Left ventricle myocardium inferior (tissue), 1 donor: ENCODE results near the gene SLC39A7. TPM values are rescaled to one million over a fixed set of nuclear protein-coding genes. Genes with fewer than 3 reads are reported as not detected.
"Not testable (repeated sequence)": the region's sequence is repeated elsewhere in the genome, so short reads cannot be mapped to it uniquely, and the experiment has no call there.

Experiments
- DNase-seq: peaks from one replicate; pipeline ENCODE4 v3.0.0-alpha.2; 2020
- H3K27ac ChIP-seq: fragments of 200-600 bp; replicated peaks from 2 replicates; pipeline ENCODE4 v1.8.0; 2021
- H3K27me3 ChIP-seq: fragments of 200-600 bp; 2 replicates; pipeline ENCODE4 v1.8.0; 2021; ENCODE audit warnings: low read depth
- H3K36me3 ChIP-seq: fragments of 200-600 bp; 2 replicates; pipeline ENCODE4 v1.8.0; 2021
- H3K4me1 ChIP-seq: fragments of 200-600 bp; 2 replicates; pipeline ENCODE4 v1.8.0; 2021
- H3K4me3 ChIP-seq: fragments of 200-600 bp; 2 replicates; pipeline ENCODE4 v1.8.0; 2021; ENCODE audit warnings: mild to moderate bottlenecking, moderate library complexity
- H3K9me3 ChIP-seq: fragments of 200-600 bp; replicated peaks from 2 replicates; pipeline ENCODE4 v1.8.0; 2021
- intact Hi-C: fragments of 100-400 bp; cut with micrococcal nuclease; formaldehyde crosslinking; loops from one replicate; pipeline ENCODE4 v1.11.0; 2022
- total RNA-seq: library from RNA; stranded (reverse); fragmentation: NEBNext Ultra II Directional; extraction: Animal tissue kit (Norgen Biotek cat#: 25700); gene quantifications from one replicate; pipeline ENCODE4 v1.2.1, GENCODE V29; 2021
- TF ChIP-seq, protein P1 (sequence below): fragments of 200-600 bp; IDR thresholded peaks from 2 replicates; pipeline ENCODE4 v1.8.0; 2021; ENCODE audit warnings: antibody characterized with exemption, mild to moderate bottlenecking, borderline replicate concordance
- donor health status: DM: no; HTN: yes; CAD: no; lungs with severe emphysema.

The SLC39A7 gene
- total RNA-seq, 1 donor from 2014 or later, result 50.5 TPM

DNA sequence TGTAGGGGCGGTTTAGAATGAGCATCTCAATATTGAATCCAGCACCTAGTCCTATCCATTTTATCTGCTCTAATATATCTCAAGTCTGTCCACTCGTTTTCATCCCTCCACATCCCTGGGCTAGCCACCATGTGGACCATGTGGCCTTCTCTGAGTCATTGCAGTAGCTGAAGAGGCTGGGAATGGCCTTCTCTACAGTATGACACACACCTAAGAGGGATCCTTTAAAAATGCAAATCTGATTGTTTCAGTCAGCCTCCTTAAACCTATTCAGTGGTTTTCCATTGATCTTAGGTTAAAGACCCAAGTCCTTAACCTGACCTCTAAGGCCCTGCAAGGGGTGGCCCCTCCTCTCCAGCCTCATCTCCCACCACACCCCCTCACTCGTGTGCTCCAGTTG is 17.0 kb downstream of the SLC39A7 start:
- peaks cover 31% of the 10 kb centered on the region for H3K27me3 ChIP-seq
- no peak overlapping the region for H3K4me3 ChIP-seq
- peaks cover 16% of the 10 kb centered on the region for H3K4me1 ChIP-seq
- TF ChIP-seq, protein P1, sequence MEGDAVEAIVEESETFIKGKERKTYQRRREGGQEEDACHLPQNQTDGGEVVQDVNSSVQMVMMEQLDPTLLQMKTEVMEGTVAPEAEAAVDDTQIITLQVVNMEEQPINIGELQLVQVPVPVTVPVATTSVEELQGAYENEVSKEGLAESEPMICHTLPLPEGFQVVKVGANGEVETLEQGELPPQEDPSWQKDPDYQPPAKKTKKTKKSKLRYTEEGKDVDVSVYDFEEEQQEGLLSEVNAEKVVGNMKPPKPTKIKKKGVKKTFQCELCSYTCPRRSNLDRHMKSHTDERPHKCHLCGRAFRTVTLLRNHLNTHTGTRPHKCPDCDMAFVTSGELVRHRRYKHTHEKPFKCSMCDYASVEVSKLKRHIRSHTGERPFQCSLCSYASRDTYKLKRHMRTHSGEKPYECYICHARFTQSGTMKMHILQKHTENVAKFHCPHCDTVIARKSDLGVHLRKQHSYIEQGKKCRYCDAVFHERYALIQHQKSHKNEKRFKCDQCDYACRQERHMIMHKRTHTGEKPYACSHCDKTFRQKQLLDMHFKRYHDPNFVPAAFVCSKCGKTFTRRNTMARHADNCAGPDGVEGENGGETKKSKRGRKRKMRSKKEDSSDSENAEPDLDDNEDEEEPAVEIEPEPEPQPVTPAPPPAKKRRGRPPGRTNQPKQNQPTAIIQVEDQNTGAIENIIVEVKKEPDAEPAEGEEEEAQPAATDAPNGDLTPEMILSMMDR, result no peak
- DNase-seq, result no peak
- no peaks in the 10 kb centered on the region for H3K9me3 ChIP-seq
- no peak overlapping the region for H3K27ac ChIP-seq
- intact Hi-C loops, result no loop called here
- H3K36me3 ChIP-seq, result no peaks in the 10 kb centered on the region

DNA sequence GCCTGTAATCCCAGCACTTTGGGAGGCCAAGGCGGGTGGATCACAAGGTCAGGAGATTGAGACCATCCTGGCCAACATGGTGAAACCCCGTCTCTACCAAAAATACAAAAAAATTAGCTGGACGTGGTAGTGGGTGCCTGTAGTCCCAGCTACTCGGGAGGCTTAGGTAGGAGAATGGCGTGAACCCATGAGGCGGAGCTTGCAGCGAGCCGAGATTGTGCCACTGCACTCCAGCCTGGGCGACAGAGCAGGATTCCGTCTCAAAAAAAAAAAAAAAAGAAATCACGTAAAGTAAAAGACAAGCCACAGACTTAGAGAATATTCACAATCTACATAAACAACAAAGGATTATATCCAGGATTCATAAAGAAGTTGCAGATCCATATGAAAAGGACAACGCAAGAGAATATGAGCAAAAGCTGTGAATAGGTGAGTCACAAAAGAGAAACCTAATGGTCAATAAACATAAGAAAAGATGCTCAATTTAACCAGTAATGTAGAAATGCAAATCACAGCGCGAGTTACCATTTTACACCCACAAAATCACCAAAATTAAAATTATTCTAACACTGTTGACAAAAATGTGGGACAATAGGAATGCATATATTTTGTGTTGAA is 25.9 kb downstream of the SLC39A7 start:
- H3K27ac ChIP-seq, DNase-seq, H3K36me3 ChIP-seq, H3K4me3 ChIP-seq, H3K4me1 ChIP-seq, intact Hi-C loops, H3K9me3 ChIP-seq: not testable (repeated sequence)
- H3K27me3 ChIP-seq, result peaks cover 69% of the 10 kb centered on the region

DNA sequence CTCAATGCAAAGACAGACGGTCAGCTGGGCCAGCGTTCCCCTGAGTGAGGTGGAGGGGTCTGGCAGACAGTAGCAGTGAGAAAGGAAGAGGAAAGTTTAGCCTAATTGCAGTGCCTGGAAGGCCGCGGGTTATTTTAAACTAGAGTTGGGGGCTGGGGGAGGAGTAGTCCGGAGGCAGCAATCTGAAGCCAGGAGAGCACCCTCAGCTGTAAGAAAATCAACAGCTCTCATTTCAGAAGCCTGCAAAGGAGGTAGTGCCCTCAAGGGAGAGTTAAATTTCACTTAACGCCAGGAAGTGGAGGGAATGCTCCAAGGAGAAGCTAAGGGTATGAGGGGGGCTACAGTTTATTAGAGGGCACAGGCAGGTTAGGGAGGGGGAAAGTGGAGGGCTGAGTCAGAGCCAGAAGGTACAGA is 34.6 kb downstream of the SLC39A7 start:
- no peaks in the 10 kb centered on the region for H3K9me3 ChIP-seq
- TF ChIP-seq, protein P1, result no peak
- no peak for DNase-seq
- H3K27me3 ChIP-seq, result peaks cover 66% of the 10 kb centered on the region
- H3K36me3 ChIP-seq, result no peaks in the 10 kb centered on the region
- no peak overlapping the region for H3K4me3 ChIP-seq
- no peaks in the 10 kb centered on the region for H3K4me1 ChIP-seq
- H3K27ac ChIP-seq, result no peak overlapping the region
- intact Hi-C loops, result no loop called here

DNA sequence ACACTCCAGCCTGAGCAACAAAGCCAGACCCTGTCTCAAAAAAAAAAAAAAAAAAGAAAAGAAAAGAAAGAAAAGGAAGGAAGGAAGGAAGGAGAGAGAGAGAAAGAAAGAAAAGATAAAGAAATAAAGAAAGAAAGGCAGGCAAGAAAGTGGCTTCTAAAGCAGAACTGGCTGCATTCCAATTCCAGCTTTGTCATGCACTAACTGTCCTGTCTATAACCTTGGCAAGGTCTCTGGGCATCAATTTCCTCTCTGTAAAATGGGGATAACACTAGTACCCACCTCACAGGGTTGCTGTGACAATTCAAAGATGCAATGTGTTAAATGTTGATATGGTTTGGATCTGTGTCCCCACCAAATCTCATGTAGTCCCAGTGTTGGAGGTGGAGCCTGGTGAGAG is 35.7 kb downstream of the SLC39A7 start:
- TF ChIP-seq, protein P1, result no peak
- H3K27me3 ChIP-seq, result peaks cover 74% of the 10 kb centered on the region
- H3K4me3 ChIP-seq, result no peak overlapping the region
- no peak for DNase-seq
- H3K36me3 ChIP-seq, result no peaks in the 10 kb centered on the region
- no peaks in the 10 kb centered on the region for H3K4me1 ChIP-seq
- H3K9me3 ChIP-seq, result no peaks in the 10 kb centered on the region
- intact Hi-C loops, result no loop called here
- no peak overlapping the region for H3K27ac ChIP-seq

DNA sequence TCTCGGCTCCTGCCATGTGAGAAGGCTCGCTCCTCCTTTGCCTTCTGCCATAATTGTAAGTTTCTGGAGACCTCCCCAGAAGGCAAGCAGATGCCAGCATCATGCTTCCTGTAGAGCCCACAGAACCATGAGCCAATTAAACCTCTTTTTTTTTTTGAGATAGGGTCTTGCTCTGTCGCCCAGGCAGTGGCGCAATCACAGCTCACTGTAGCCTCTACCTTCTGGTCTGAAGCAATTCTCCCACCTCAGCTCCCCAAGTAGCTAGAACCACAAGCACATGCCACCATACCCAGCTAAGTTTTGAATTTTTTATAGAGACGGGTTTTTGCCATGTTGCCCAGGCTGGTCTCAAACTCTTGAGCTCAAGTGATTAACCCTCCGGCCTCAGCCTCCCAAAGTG is 36.2 kb downstream of the SLC39A7 start:
- intact Hi-C loops, result no loop called here

DNA sequence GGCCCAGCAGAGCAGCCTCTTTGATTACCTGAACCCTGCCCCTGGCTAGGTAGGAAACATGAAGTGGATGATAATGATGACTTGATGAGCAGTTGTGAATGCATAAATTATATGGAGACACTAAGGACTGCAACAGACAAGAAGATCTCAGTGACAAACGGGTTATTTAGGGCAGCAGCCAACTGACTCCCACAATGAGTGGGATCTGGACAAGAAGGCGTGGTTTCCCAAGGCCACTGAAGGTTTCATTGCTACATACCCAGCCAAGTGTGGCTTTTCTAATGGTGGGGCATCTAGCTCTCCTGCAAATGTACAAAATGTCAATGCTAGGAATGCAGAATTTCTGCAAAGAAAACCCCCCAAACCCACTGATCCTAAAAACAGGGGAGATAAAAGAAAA is 37.1 kb downstream of the SLC39A7 start:
- Histone ChIP-seq H3K4me3 (no peak overlapping the region), H3K4me1 (no peaks in the 10 kb centered on the region), H3K27me3 (peaks cover 83% of the 10 kb centered on the region), H3K9me3 (no peaks in the 10 kb centered on the region), H3K27ac (no peak overlapping the region), H3K36me3 (no peaks in the 10 kb centered on the region)
- DNase-seq, result no peak
- intact Hi-C loops, result no loop called here
- TF ChIP-seq, protein P1, result no peak

More for the DNA sequence above, 36.2 kb downstream of the SLC39A7 start:
- H3K9me3 ChIP-seq, result no peaks in the 10 kb centered on the region
- DNase-seq, result no peak
- H3K27me3 ChIP-seq, result peaks cover 79% of the 10 kb centered on the region
- no peak overlapping the region for H3K4me3 ChIP-seq
- H3K36me3 ChIP-seq, result no peaks in the 10 kb centered on the region
- H3K27ac ChIP-seq, result no peak overlapping the region
- no peaks in the 10 kb centered on the region for H3K4me1 ChIP-seq
- TF ChIP-seq, protein P1, result no peak
